HG03045 (cell line): ENCODE measurements around the gene TMEM272.

Source experiments
- ATAC-seq: cut with Tn5 transposase; IDR thresholded peaks from one replicate; pipeline ENCODE4 v1.9.1; 2021; ENCODE audit warnings: mild to moderate bottlenecking, moderate library complexity; ENCODE audit not compliant: unreplicated experiment

Gene TMEM272

DNA sequence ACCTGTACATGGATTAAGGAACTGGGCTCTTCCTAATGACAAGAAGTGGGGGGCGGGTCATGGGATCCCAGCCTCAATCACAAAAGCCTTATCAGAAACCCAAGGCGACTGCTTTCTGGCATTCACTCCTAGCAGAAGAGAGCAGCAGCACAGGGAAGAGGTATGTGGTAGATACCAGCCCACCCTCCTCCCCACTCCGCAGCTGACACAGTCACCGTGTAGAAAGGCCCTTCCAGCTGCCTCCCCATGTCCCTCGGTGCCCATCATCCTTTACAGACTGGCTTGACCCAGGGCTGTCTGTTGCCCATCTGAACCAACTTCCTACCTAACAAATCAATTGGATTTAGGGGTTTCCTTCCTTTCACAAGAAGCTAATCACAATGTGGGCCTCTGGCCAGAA, 37.9 kb downstream of the TMEM272 start:
- no peak for ATAC-seq

DNA sequence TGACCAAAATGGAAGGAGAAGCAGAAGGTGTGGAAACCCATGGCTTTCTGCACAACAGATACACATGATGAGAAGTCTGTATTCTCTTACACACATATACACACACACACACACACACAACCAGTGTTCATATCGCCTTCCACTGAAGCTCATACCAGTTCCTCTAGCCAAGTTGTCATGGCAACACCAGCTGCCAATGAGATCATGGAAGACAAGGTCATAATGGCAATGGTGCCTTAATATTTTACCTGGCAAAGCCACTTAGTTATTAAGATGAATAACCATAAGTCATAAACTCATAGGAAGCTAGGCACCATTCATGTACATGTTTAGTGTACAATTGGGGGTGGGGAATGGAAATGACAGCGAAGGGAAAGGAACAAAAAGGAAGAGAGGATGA, 38.4 kb downstream of the TMEM272 start:
- ATAC-seq = no peak

DNA sequence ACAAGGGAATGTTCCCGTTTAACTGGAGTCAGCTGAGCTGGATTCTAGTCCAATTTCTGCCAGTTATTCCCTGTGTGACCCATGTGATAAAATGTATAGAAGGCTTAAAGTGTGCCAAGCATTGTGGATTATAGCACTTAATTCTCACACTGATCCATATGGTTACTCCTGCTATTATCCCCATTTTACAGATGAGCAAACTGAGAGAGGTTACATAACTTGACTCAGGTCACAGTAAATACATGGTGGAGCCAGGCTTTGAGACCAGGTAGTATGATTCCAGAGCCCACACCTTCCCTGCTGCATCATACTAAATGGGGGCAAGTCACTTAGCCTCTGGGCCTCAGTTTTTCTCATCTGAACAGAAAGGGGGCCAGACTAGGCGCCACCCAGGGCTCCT, 39.1 kb downstream of the TMEM272 start:
- no peak for ATAC-seq

DNA sequence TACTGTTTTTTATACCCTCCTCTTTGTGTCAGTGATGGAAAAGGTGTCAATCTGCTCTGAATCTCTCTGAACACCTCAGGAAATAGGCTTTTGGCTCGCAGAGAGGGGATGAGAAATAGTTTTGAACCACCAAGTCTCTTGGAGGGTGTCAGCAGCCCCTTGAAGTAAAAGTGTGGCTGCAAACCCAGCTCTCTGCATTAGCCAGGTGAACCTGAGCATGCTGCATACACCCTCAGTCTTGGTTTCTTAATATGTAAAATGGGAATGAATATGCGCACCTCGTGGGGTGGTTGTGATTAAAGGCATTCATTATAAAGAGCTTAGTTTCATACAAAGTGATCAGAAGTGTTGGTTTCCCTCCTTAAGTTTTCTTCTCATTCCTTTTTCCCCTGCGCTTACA, 39.7 kb downstream of the TMEM272 start:
- ATAC-seq = no peak

DNA sequence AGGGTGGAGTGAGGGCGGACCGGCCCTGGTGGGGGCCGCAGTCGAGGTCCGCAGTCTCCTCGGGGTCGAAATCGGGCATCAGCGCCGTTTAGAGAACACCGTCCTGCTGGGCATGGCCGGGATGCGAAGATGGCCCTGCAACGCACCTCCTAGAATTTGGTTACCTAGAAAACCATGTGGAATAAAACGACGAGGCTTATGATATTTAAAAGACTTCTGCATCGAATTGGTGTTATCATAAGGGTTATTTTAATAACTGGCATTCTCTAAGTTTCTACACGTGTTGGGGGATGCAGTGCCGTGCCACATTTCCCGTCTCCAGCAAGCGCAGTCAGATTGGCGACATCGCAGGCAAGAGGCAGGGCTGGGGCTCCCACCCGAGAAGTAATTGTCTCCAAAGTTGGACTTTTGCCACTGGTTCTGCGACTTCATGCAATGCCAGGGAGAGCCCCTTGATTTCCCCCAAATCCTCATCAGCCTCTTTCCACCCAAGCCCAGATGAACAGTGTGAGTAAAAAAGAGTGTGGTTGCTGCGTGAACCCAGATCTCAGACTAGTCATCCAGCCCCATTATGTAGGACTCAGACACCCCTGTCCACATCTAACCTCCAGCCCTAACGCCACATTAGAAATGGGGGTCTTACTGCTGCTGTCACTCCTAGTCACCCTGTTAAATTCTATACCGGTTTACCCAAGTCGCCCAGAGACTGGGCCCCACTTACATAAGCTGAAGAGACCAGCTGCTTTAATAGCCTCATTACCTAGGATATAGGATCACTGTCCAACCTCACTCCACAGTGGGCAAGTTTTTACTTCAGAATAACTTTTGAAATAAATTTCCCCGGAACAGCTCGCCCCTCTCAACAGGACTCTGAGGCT, 40.4 kb downstream of the TMEM272 start:
- ATAC-seq = no peak

DNA sequence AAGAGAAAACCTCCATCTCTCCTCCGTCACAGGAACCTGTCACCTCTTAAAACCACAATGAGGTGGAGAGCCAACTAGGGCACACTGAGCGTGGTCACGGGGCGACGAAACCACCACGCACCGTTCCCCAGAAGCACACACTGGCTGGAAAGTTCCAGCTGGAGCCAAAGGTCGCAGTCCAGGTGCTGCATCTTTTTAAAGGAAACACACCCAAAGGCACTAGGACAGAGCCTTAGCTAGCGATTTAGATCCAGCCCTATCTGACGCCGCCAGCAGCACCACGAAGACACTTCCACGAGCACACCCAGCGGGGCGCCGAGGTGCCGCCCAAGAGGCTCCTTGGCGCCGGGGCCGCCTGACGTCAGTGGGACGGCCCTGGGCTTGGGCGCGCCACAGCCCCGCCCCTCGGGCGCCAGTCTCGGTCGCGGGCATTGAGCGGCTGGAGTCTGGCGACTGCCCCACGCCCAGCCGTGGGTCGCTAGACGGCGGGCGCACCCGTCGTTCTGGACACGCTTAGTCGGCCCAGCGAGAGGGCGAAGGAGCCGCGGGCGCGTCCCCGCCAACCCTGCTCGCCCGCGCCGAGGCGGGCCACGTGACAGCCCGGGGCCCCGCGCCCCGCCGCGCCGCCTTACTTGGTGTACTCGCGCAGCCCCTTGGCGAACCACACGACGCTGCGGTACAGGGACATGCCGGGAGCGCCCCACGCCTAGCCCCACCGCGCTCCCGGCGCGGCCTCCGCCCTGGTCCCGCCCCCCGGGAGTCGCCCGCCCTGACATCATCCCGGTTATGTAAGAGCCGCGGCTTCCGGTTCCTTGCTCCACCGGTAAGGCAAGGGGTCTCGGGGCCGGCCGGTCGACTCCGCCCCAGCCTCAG, 41.3 kb downstream of the TMEM272 start, which contains the start of gene DHRS12:
Gene DHRS12 (minus strand): TSS at position 742 of the 873 bp plus-strand sequence. CDS start 4,504 bp downstream, outside the sequence.
- peak; percentile 92 for ATAC-seq

DNA sequence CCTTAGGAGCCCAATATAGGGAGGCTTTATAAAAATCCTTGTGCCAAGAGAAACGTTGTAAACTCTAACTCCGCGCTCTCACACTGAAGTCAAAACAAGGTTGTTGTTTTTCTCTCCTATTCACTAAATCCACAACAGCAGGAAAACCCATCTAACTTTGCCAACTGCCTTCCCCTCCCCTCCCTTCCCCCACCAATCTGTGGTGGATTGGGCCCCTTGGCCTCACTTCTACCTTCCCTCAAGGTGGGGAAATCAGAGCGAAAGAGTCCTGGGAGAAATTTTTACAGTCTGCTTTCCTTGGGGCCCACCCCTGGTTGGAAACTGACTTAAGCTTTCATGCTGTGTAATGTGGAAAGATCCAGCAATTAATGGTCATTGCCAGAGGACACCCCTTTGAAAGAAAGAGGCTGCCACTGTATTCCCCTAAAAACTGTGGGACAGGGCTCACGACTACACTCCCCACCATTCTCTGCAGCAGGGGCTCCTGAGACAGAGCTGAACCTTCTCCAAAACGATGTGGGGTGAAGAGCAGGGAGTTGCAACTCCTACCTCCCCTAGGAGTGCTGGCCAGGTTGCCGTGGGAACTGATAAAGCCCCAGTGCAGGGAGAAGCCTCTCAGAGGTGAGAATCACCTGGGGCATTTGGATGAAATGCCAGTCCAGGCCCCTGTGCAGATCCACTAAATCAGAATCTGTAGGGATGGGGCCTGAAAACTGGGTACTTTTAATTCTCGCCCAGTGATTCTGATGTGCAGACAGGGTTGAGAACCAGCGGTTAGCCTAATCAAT, 42.2 kb downstream of the TMEM272 start:
- no peak for ATAC-seq

DNA sequence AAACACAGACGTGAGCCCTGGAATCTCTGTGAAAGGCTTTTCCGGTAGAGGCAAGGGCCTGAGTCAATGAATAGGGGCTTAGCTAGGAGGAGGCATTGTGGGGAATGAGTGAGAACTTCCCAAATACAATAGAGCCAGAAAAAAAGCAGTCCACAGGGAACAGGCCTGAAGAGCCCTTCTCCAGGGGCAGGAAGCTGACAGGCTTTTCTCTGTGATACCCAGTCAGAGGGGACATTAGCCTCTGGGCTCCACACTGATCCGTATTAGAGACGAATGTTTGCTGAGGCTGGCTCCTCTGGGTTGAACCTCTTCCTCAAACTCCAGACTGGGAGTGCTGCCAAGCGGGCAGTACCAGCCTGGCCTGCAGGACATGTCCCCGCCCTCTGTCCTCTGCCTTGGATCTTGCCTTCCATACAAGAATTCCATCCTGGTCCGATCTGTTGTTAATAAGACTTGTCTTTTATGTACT, 43.3 kb downstream of the TMEM272 start:
- no peak for ATAC-seq

DNA sequence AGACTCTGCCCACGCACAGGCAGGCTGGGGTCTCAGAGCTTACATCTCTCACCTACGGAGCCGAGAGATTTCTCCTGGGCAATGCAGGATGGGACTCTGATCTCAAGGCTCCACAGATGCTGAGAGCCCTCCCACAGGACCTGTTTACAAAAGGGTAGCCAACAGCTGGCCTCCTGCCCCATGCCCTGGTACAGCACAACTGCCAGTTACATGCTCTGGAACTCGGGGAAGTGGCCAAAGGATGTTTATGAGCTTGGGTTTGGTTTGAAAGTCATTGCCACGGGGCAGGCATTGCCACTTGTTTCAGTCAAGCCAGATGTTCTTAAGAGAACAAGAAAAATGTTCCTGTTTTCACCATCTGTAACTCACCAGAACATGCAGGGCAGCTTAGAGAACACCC, 44.5 kb downstream of the TMEM272 start:
- ATAC-seq = no peak

DNA sequence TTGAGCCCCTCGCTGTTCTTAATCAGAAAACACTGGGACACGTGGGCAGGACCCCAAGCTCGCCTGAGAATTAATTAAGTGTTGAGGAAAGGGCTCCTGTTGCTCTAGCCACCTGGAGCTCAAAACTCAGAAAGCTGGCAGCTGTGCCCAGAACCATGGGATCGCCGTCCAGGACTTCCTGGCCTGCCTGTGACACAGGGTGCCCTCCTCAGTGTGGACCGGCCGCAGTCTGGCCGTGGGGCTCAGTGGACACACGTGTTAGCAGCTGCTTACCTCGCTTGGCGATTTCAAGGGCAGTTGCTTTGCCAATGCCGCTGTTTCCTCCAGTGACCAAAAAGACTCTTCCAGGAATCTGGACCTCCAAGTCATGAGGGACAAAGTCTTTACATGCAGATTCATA, 45.7 kb downstream of the TMEM272 start:
- no peak for ATAC-seq

DNA sequence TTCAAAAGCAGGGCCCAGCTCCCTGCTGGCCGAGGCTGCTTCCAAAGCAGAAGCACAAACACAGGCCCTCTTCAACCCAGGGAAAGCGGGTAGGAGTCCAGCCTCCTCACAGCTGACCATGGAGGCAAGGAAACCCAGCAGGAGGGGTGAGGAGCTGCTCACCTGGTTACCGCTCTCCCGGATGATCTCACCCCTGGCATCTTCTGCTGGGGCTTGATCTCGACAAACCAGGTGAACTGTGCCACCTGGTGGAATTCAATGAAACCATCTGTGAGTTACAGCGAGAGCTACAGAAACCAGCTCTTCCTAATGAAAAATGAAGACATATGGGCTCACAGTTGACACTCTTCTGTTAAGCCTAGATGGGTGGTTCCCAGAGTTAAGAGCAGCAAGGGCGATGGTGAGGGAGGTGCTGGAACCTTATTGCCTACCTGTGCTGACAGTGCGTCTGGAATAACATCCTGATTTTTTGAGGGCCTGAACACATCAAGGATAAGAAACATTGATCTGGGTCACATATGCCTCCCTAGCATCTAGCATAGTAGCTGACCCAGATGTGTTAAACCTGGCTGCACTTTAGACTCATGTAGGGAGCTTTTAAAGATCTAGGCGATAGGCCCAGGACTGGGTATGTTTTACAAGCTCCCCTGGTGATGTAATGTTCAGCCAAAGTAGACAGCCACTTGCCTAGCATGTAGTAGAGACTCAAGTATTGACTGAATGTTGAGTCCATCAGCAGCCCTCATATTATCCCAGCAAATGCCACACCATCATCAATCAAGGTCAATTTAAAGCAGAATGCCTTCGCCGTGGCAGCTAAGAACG, 47.1 kb downstream of the TMEM272 start:
- ATAC-seq = peak; percentile 52

DNA sequence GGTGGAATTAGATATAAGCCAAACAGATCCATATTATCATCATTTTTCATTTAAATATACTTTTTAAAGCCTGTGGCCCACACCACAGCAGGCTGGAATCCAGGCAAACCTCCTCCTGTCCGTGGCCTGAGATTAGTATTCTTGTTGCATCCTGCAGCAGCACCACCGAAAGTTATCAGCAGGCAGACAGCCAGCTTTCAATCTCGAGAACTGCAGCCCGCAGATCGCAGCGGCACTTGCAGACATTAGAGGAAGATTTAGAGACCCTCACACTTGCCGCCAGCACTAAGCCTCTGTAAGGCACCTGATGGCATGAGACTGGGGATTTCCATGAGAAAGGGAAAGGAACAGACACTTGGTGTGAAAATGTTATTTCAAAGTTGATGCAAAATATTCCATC, 48.4 kb downstream of the TMEM272 start:
- no peak for ATAC-seq

DNA sequence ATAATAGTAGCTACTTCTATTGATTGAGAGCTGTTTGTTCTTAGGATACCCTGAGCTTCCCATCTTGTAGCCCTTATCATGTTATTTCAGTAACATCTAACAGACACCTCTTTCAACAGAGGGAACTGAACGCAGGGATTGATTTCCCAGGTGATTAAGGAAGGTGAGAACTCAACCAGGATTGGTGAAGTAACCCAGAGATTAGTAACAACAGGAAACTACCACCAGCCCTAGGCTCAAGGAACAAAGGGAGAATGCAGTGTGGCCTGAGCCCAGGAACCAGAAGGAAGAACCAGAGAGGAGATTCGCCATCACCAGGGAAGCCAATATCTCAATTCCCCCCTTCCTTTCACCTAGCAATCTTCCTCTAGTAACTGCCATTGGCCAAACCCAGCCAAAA, 49.6 kb downstream of the TMEM272 start:
- no peak for ATAC-seq

DNA sequence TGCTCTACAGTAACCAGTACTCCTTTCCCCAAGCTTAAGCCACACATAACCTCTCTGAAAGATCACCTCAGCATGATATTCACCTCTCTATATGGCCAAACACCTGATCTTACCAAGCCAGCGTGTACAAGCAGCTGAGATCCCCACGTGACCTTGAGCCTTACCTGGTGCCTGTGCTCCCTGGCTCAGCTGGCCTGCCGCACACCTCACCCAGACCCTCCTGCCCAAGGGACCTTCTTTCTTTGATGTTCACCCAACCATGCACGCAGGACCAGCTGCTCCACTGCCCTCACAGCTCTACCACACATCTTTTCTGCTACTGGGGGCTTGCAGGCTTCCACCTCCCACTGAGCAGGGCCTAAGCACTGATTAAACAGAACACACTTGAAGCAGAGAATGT, 50.0 kb downstream of the TMEM272 start:
- no peak for ATAC-seq

DNA sequence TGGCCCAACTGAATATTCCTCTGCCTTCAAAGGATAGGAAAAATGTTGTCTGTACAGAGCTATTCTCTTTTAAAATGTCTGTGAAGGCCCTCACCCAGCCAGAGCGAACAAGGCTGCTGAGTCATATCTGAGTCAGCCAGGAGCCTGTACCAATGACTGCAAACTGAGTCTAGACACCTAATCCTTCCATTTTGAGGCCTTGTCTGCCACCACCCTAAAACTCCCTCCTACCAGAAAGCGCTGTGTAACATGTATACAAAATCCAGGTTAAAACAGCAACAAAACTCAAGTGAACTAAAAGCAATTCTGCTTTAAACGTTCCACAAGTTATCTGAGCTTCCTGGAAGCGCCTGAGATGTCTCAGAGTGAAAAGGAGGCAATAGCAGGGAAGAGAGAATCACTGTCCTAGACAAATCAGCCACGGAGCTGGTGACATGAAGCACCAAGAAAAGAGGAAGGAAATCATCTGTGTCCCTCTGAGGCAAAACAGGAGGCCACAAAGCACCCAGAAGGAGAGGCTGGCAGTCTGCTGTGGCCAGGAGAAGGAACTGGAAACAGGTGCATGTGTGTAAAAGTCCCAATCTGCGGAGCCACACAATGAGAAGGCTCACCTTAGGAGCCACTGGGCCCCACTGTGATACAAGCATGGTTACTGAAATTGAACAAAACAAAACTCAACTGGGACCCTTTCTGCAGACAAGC, 51.3 kb downstream of the TMEM272 start:
- peak; percentile 67 for ATAC-seq

DNA sequence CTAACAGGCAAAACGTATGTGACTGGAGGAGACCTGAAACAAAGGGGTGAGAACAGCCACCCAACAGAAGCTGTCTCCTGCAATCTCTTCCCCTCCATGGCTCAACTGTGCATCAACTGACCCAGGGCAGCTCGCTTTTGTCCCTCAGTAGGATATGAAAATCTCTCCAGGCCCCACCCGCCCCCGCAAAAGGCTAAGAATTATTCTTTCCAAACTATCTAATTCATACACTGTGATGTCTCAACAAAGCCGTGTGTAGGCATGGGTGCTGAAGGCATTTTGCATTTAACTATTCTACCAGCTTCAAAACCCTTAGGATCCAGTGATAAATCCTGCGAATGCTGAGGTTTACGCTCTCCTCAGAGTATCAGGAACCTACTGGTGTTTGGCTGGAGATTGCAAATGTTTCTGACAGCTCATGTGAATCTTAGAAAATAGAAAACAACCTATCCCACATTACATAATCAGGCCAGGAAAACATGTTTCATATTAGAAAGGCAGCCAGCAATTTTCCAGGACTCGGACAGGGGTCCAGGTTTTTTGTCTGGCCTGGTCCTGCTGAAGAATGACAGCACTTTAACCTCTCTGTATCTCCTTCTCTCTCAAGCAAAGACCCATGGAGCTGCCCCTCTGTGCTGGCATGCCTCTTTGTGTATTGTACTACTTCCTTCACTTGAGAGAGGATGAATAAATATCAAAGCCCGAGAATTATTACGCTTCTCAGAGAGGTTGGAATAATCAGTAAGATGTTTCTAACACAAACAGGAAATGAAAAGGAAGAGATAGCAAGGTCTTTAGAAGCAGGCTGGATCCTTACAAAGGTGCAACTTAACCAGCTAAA, 58.3 kb downstream of the TMEM272 start:
- ATAC-seq = no peak

DNA sequence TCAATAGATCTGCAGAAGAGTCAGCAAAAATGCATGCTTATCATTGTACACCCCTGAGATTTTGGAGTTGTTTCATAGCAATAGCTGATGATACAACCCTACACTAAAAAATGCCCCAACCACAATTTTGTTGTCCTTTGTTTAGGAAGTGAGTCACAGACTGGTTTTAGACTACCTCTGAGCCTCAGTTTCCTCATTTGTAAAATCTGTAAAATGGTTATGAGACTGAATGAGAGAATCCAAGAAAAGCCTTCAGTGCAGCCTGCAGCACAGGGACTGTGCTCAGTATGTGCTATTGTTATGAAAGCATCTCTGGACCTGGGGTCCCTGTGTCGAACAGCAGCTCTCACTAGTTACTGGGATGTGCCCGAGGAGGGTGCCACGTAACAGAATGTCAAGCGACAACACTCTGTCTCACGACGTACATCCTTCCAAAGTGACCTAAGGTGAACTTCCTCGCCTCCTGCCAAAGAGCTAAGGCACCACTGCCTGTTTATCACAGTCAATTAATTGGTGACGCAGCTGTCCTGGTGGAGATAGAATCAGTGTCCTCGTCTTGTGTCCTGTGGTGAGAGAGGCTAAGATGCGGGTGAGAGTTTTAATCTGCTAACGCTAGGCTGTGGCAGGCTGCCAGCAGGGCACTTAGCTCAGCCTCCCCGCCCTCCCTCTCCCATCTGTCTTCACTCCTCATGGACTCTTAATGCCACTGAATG, 59.1 kb downstream of the TMEM272 start:
- ATAC-seq = no peak

DNA sequence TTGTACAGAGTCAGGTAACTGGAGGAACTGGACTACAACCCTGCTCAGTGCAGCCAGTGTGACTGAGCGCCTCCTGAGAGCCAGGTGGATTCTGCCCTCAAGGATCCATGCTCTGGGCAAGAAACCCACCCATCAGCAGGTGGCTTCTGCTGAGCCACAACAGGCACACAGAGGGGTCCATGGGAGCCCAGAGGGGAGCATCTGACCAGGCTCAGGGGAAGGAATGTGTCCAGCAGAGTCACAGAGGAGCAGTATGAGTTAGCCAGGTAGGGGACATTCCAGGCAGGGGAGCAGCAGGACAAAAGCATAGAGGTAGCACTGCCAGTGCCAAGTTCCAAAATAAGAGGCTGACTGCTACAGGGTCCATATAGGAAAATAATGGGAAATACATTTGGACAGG, 60.9 kb downstream of the TMEM272 start:
- no peak for ATAC-seq
